OCI-LY3 (cell line): ENCODE results near the gene KRT80.

Source experiments
- CTCF ChIP-seq: fragments of 200-600, 300-600 bp; sonication (generic); IDR thresholded peaks from 2 replicates; pipeline ENCODE4 v1.5.1; 2014; ENCODE audit warnings: antibody characterized with exemption, low read length, low read depth
- EZH2phosphoT487 ChIP-seq: fragments of 200-600 bp; shearing (Covaris generic); IDR thresholded peaks from 2 replicates; pipeline ENCODE4 v1.6.1; 2018; ENCODE audit warnings: antibody characterized with exemption, mixed run types, low read depth

- TF ChIP-seq CTCF = no peak
- TF ChIP-seq EZH2phosphoT487 = no peak
Measured at GRCh38 chr12:52212701-52213563, 21.1 kb upstream of the KRT80 start.
